ENCODE data around the gene CTNNA2.
A peak's percentile ranks its signal among the peaks of the same experiment; 100 is the strongest.

CTNNA2 gene

GRCh38 chr2:80527119-80527518 is 1014.3 kb downstream of the CTNNA2 start:
- no peak for DNase-seq

- no peak for DNase-seq
These were observed 1016.8 kb downstream of the CTNNA2 start for GRCh38 chr2:80529466-80530165.

GRCh38 chr2:80530442-80531064 is 1017.7 kb downstream of the CTNNA2 start:
- no peak for DNase-seq

- no peak for DNase-seq
These were observed 1018.5 kb downstream of the CTNNA2 start for GRCh38 chr2:80531319-80531718.

GRCh38 chr2:80545420-80546210 is 1032.8 kb downstream of the CTNNA2 start:
- DNase-seq = peak; percentile 21

- DNase-seq = no peak
These were observed 1033.9 kb downstream of the CTNNA2 start for GRCh38 chr2:80546766-80547165.

GRCh38 chr2:80547344-80547743 is 1034.5 kb downstream of the CTNNA2 start:
- DNase-seq = no peak

- no peak for DNase-seq
These were observed 1035.6 kb downstream of the CTNNA2 start for GRCh38 chr2:80548469-80548868.

GRCh38 chr2:80549901-80550300 is 1037.0 kb downstream of the CTNNA2 start:
- no peak for DNase-seq

- DNase-seq = no peak
These were observed 1047.5 kb downstream of the CTNNA2 start for GRCh38 chr2:80560326-80560725.

- DNase-seq = no peak
These were observed 1055.2 kb downstream of the CTNNA2 start for GRCh38 chr2:80568011-80568410.

- no peak for DNase-seq
These were observed 1060.3 kb downstream of the CTNNA2 start for GRCh38 chr2:80573167-80573566.

GRCh38 chr2:80573950-80574349 is 1061.1 kb downstream of the CTNNA2 start:
- DNase-seq = no peak

- no peak for DNase-seq
These were observed 1066.9 kb downstream of the CTNNA2 start for GRCh38 chr2:80579756-80580155.

GRCh38 chr2:80591233-80591632 is 1078.4 kb downstream of the CTNNA2 start:
- no peak for DNase-seq

GRCh38 chr2:80592106-80592505 is 1079.3 kb downstream of the CTNNA2 start:
- no peak for DNase-seq

- DNase-seq = no peak
These were observed 1097.3 kb downstream of the CTNNA2 start for GRCh38 chr2:80610108-80610507.

- no peak for DNase-seq
These were observed 1108.8 kb downstream of the CTNNA2 start for GRCh38 chr2:80621656-80622055.

- no peak for DNase-seq
These were observed 1111.2 kb downstream of the CTNNA2 start for GRCh38 chr2:80624062-80624461.

- DNase-seq = no peak
These were observed 1121.7 kb downstream of the CTNNA2 start for GRCh38 chr2:80634590-80634989.

- DNase-seq = no peak
These were observed 1125.9 kb downstream of the CTNNA2 start for GRCh38 chr2:80638783-80639182.

GRCh38 chr2:80642465-80642864 is 1129.6 kb downstream of the CTNNA2 start:
- DNase-seq = no peak

- no peak for DNase-seq
These were observed 1130.7 kb downstream of the CTNNA2 start for GRCh38 chr2:80643598-80643997.

- DNase-seq = no peak
These were observed 1138.6 kb downstream of the CTNNA2 start for GRCh38 chr2:80651435-80651834.
